ENCODE data around the gene POLA1. TPM values are rescaled to one million over a fixed set of nuclear protein-coding genes. Genes with fewer than 3 reads are reported as not detected.

Gene POLA1
- total and polyA plus RNA-seq, 5 experiments from 2014 or later = 3.3 to 10.8 (median 5.3) TPM

- Mint-ChIP-seq H3K9me3 (peaks cover 0 to 2% (median 0%) of the 10 kb centered on the region in 9 donors), H3K4me1 (no peaks in the 10 kb centered on the region), H3K4me3 (no peak overlapping the region), H3K27me3 (peaks cover 0 to 3% (median 0%) of the 10 kb centered on the region in 5 donors), H3K36me3 (no peaks in the 10 kb centered on the region), H3K27ac (no peak overlapping the region)
- DNase-seq (no peak), ATAC-seq (no peak)
- POLR2A ChIA-PET = no interaction called here
These were observed 31.4 kb upstream of the POLA1 start for GRCh38 chrX:24662352-24662751.

GRCh38 chrX:24668111-24668510 lies 25.6 kb upstream of the POLA1 start:
- Mint-ChIP-seq H3K4me1 (no peaks in the 10 kb centered on the region), H3K4me3 (no peak overlapping the region), H3K27me3 (no peaks in the 10 kb centered on the region), H3K27ac (no peak overlapping the region), H3K9me3 (no peaks in the 10 kb centered on the region), H3K36me3 (no peaks in the 10 kb centered on the region)
- POLR2A ChIA-PET = no interaction called here
- no peak for DNase-seq
- ATAC-seq = no peak

GRCh38 chrX:24672701-24673190 lies 21.0 kb upstream of the POLA1 start:
- DNase-seq (no peak), ATAC-seq (no peak)
- Mint-ChIP-seq H3K4me3 (no peak overlapping the region), H3K36me3 (no peaks in the 10 kb centered on the region), H3K4me1 (no peaks in the 10 kb centered on the region), H3K27ac (no peak overlapping the region), H3K9me3 (peaks cover 0 to 2% (median 0%) of the 10 kb centered on the region in 9 donors), H3K27me3 (no peaks in the 10 kb centered on the region)
- POLR2A ChIA-PET = no interaction called here

- no peaks in the 10 kb centered on the region for H3K4me1 Mint-ChIP-seq
- H3K4me3 Mint-ChIP-seq = no peak overlapping the region
- no peak overlapping the region for H3K27ac Mint-ChIP-seq
- POLR2A ChIA-PET = no interaction called here
- no peaks in the 10 kb centered on the region for H3K36me3 Mint-ChIP-seq
- no peak for ATAC-seq
- no peak for DNase-seq
- peaks cover 0 to 2% (median 0%) of the 10 kb centered on the region in 9 donors for H3K9me3 Mint-ChIP-seq
- no peaks in the 10 kb centered on the region for H3K27me3 Mint-ChIP-seq
These were observed 20.3 kb upstream of the POLA1 start for GRCh38 chrX:24673424-24673823.

- DNase-seq (peak in 2 of 10 donors; percentile 6), ATAC-seq (no peak)
- POLR2A ChIA-PET = no interaction called here
- Mint-ChIP-seq H3K27ac (no peak overlapping the region), H3K4me1 (no peaks in the 10 kb centered on the region), H3K27me3 (peaks cover 0 to 3% (median 0%) of the 10 kb centered on the region in 5 donors), H3K9me3 (peaks cover 0 to 3% (median 0%) of the 10 kb centered on the region in 9 donors), H3K4me3 (no peak overlapping the region), H3K36me3 (no peaks in the 10 kb centered on the region)
These were observed 17.2 kb upstream of the POLA1 start for GRCh38 chrX:24676403-24677024.

- ATAC-seq (no peak), DNase-seq (no peak)
- Mint-ChIP-seq H3K4me1 (no peaks in the 10 kb centered on the region), H3K36me3 (no peaks in the 10 kb centered on the region), H3K9me3 (peaks cover 0 to 3% (median 0%) of the 10 kb centered on the region in 9 donors), H3K27me3 (peaks cover 0 to 9% (median 0%) of the 10 kb centered on the region in 5 donors), H3K27ac (no peak overlapping the region), H3K4me3 (no peak overlapping the region)
- POLR2A ChIA-PET = no interaction called here
These were observed 10.8 kb upstream of the POLA1 start for GRCh38 chrX:24682739-24683432.

GRCh38 chrX:24684048-24684447 lies 9.7 kb upstream of the POLA1 start:
- ATAC-seq (no peak), DNase-seq (no peak)
- H3K27me3 Mint-ChIP-seq = peaks cover 0 to 8% (median 0%) of the 10 kb centered on the region in 5 donors
- H3K9me3 Mint-ChIP-seq = peaks cover 0 to 3% (median 0%) of the 10 kb centered on the region in 9 donors
- no peaks in the 10 kb centered on the region for H3K36me3 Mint-ChIP-seq
- H3K4me3 Mint-ChIP-seq = no peak overlapping the region
- POLR2A ChIA-PET = no interaction called here
- H3K27ac Mint-ChIP-seq = no peak overlapping the region
- H3K4me1 Mint-ChIP-seq = no peaks in the 10 kb centered on the region

GRCh38 chrX:24692305-24692704 lies 1.4 kb upstream of the POLA1 start:
- no peak overlapping the region for H3K27ac Mint-ChIP-seq
- DNase-seq (no peak), ATAC-seq (no peak)
- POLR2A ChIA-PET = no interaction called here
- peak overlapping the region in 3 of 10 donors; percentile 49 to 90 (median 85) for H3K4me3 Mint-ChIP-seq
- peaks cover 6 to 18% (median 16%) of the 10 kb centered on the region in 4 donors for H3K4me1 Mint-ChIP-seq
- H3K27me3 Mint-ChIP-seq = no peaks in the 10 kb centered on the region
- peaks cover 0 to 2% (median 0%) of the 10 kb centered on the region in 9 donors for H3K9me3 Mint-ChIP-seq
- H3K36me3 Mint-ChIP-seq = no peaks in the 10 kb centered on the region

- H3K27me3 Mint-ChIP-seq = no peaks in the 10 kb centered on the region
- H3K36me3 Mint-ChIP-seq = peaks cover 1 to 2% (median 2%) of the 10 kb centered on the region in 3 donors
- peak overlapping the region; percentile 62 to 93 (median 90) for H3K4me3 Mint-ChIP-seq
- peak overlapping the region in 1 of 10 donors; percentile 71 for H3K27ac Mint-ChIP-seq
- H3K4me1 Mint-ChIP-seq = peaks cover 6 to 18% (median 16%) of the 10 kb centered on the region in 4 donors
- no peak for ATAC-seq
- peaks cover 0 to 2% (median 0%) of the 10 kb centered on the region in 9 donors for H3K9me3 Mint-ChIP-seq
- POLR2A ChIA-PET = no interaction called here
- DNase-seq = no peak
These were observed 1.1 kb downstream of the POLA1 start for GRCh38 chrX:24694825-24695224.

GRCh38 chrX:24696294-24696693 lies 2.6 kb downstream of the POLA1 start:
- H3K9me3 Mint-ChIP-seq = peaks cover 0 to 2% (median 0%) of the 10 kb centered on the region in 9 donors
- no peak overlapping the region for H3K27ac Mint-ChIP-seq
- ATAC-seq = no peak
- H3K4me1 Mint-ChIP-seq = peaks cover 6 to 18% (median 16%) of the 10 kb centered on the region in 4 donors
- DNase-seq = no peak
- no peak overlapping the region for H3K4me3 Mint-ChIP-seq
- H3K36me3 Mint-ChIP-seq = peaks cover 2 to 17% (median 4%) of the 10 kb centered on the region in 3 donors
- H3K27me3 Mint-ChIP-seq = no peaks in the 10 kb centered on the region
- POLR2A ChIA-PET = no interaction called here

GRCh38 chrX:24702362-24703184 lies 8.9 kb downstream of the POLA1 start:
- ATAC-seq = no peak
- H3K9me3 Mint-ChIP-seq = no peaks in the 10 kb centered on the region
- H3K27me3 Mint-ChIP-seq = no peaks in the 10 kb centered on the region
- H3K36me3 Mint-ChIP-seq = peaks cover 2 to 55% (median 4%) of the 10 kb centered on the region in 3 donors
- no peak for DNase-seq
- POLR2A ChIA-PET = no interaction called here
- no peak overlapping the region for H3K4me3 Mint-ChIP-seq
- H3K27ac Mint-ChIP-seq = no peak overlapping the region
- peaks cover 0 to 2% (median 0%) of the 10 kb centered on the region in 4 donors for H3K4me1 Mint-ChIP-seq

GRCh38 chrX:24703185-24703494 lies 9.4 kb downstream of the POLA1 start:
- H3K4me3 Mint-ChIP-seq = no peak overlapping the region
- no peak for DNase-seq
- peak overlapping the region in 1 of 10 donors; percentile 62 for H3K27ac Mint-ChIP-seq
- no peak for ATAC-seq
- peaks cover 0 to 2% (median 0%) of the 10 kb centered on the region in 4 donors for H3K4me1 Mint-ChIP-seq
- POLR2A ChIA-PET = no interaction called here
- H3K36me3 Mint-ChIP-seq = peaks cover 2 to 56% (median 4%) of the 10 kb centered on the region in 3 donors
- H3K9me3 Mint-ChIP-seq = no peaks in the 10 kb centered on the region
- no peaks in the 10 kb centered on the region for H3K27me3 Mint-ChIP-seq

- no peak for DNase-seq
- POLR2A ChIA-PET = no interaction called here
- Mint-ChIP-seq H3K4me1 (no peaks in the 10 kb centered on the region), H3K27ac (no peak overlapping the region), H3K36me3 (peaks cover 8 to 81% (median 18%) of the 10 kb centered on the region in 3 donors), H3K4me3 (no peak overlapping the region), H3K9me3 (no peaks in the 10 kb centered on the region), H3K27me3 (no peaks in the 10 kb centered on the region)
- no peak for ATAC-seq
These were observed 25.1 kb downstream of the POLA1 start for GRCh38 chrX:24718771-24719170.

Measured in naive thymus-derived CD8-positive, alpha-beta T cell (primary cell).